Stomach (tissue), 9 donors: ENCODE data around the gene OSBPL2. TPM values are rescaled to one million over a fixed set of nuclear protein-coding genes. Genes with fewer than 3 reads are reported as not detected.

Source experiments
- DNase-seq, 2 donors: peaks; one replicate each; pipeline versions ENCODE4 v3.0.0 to v3.0.0-alpha.2; 2013 to 2019
- H3K27ac ChIP-seq, 5 donors: fragments of 200-600 bp in 4 of 5; sonication (generic) in 4 of 5; one replicate each; pipeline ENCODE4 v1.5.1; 2013 to 2019; ENCODE audit warnings: mild to moderate bottlenecking in 1 of 5, moderate library complexity in 1 of 5
- H3K27me3 ChIP-seq, 3 donors: fragments of 200-600 bp; sonication (generic); one replicate each; pipeline ENCODE4 v1.5.1; 2017 to 2019; ENCODE audit warnings: mixed run types in 1 of 3
- H3K36me3 ChIP-seq, 4 donors: fragments of 200-600 bp; sonication (generic); 1 replicate in 3 of 4; 2 replicates in 1 of 4; pipeline ENCODE4 v1.5.1; 2016 to 2019
- H3K4me1 ChIP-seq, 4 donors: fragments of 200-600 bp; sonication (generic); one replicate each; pipeline ENCODE4 v1.5.1; 2016 to 2019
- H3K4me3 ChIP-seq, 4 donors: fragments of 200-600 bp; sonication (generic) in 3 of 4; one replicate each; pipeline ENCODE4 v1.5.1; 2016 to 2019; ENCODE audit warnings: mild to moderate bottlenecking in 1 of 4
- H3K9me3 ChIP-seq, 4 donors: fragments of 200-600 bp; sonication (generic); one replicate each; pipeline ENCODE4 v1.5.1; 2016 to 2019
- EP300 ChIP-seq: sonication (generic); formaldehyde crosslinking; IDR thresholded peaks from one replicate; pipeline ENCODE4 v1.6.1; 2017; ENCODE audit warnings: antibody characterized with exemption
- POLR2A ChIP-seq, 4 donors: fragments of 450-650 bp; IDR thresholded peaks; one replicate each; pipeline ENCODE4 v1.6.1; 2016; ENCODE audit warnings: antibody characterized with exemption in 4 of 4, control low read depth in 2 of 4, mild to moderate bottlenecking in 1 of 4, moderate library complexity in 1 of 4
- POLR2AphosphoS5 ChIP-seq, 3 donors: sonication (generic); formaldehyde crosslinking; IDR thresholded peaks; one replicate each; pipeline ENCODE4 v1.6.1; 2016; ENCODE audit warnings: antibody characterized with exemption in 3 of 3
- WGBS, 5 donors: extraction: QIAGEN DNeasy Blood & Tissue Kit in 3 of 5; methylation state at CpG; one replicate each; pipeline versions ENCODE4 v1.1.5 to v1.1.7; 2013 to 2018; 5-methylcytosine and 5-hydroxymethylcytosine counted together
- intact Hi-C: fragments of 100-400 bp; cut with DNase I; formaldehyde crosslinking; loops from one replicate; pipeline ENCODE4 v1.15.1; 2023; ENCODE audit warnings: low total_unique reads
- polyA plus RNA-seq, 3 donors: library from polyadenylated mRNA; stranded (reverse); fragments of 200-250 nt; gene quantifications; one replicate each; pipeline ENCODE4 v1.2.3, GENCODE V29; 2013
- total RNA-seq, 5 donors: library from RNA; depleted of rRNA; stranded (reverse); fragments of >200 nt; gene quantifications; one replicate each; pipeline versions ENCODE4 v1.1.0 to v1.2.3, GENCODE V29; 2014 to 2016
- TF ChIP-seq, protein P1 (sequence below), 7 experiments: fragments of 450-650 bp in 4 of 7; fragments of 200-600 bp in 3 of 7; sonication (generic) in 3 of 7; IDR thresholded peaks; one replicate each; pipeline ENCODE4 v1.5.1; 2016 to 2019; ENCODE audit warnings: antibody characterized with exemption in 7 of 7, control low read depth in 2 of 7, mild to moderate bottlenecking in 1 of 7
- donor health status: healthy with polysubstance abuse.
- donor health status: Bipolar disorder and iron deficiency.
- donor health status: healthy.

Gene OSBPL2
- total and polyA plus RNA-seq, 8 donors: 15.1 to 83.4 (median 36.7) TPM

DNA sequence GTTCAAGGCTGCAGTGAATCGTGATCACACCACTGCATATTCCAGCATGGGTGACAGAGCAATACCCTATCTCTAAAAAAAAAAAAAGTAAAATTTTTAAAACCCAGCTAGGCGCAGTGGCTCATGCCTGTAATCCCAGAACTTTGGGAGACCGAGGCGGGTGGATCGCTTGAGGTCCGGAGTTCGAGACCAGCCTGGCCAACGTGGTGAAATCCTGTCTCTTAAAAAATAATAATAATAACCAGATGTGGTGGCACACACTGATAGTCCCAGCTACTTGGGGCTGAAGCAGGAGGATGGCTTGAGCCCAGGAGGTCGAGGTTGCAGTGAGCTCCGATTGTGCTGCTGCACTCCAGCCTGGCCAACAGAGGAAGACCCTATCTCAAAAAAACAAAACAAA is 42.0 kb upstream of the OSBPL2 start:
- no peak overlapping the region for H3K27ac ChIP-seq
- no peaks in the 10 kb centered on the region for H3K9me3 ChIP-seq
- no peak for DNase-seq
- intact Hi-C loops: no loop called here
- TF ChIP-seq, protein P1, sequence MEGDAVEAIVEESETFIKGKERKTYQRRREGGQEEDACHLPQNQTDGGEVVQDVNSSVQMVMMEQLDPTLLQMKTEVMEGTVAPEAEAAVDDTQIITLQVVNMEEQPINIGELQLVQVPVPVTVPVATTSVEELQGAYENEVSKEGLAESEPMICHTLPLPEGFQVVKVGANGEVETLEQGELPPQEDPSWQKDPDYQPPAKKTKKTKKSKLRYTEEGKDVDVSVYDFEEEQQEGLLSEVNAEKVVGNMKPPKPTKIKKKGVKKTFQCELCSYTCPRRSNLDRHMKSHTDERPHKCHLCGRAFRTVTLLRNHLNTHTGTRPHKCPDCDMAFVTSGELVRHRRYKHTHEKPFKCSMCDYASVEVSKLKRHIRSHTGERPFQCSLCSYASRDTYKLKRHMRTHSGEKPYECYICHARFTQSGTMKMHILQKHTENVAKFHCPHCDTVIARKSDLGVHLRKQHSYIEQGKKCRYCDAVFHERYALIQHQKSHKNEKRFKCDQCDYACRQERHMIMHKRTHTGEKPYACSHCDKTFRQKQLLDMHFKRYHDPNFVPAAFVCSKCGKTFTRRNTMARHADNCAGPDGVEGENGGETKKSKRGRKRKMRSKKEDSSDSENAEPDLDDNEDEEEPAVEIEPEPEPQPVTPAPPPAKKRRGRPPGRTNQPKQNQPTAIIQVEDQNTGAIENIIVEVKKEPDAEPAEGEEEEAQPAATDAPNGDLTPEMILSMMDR (IDR thresholded peaks at IDR 0.05): no peak
- no peak overlapping the region for H3K4me3 ChIP-seq
- no peaks in the 10 kb centered on the region for H3K27me3 ChIP-seq
- H3K36me3 ChIP-seq: peaks cover 44 to 99% (median 94%) of the 10 kb centered on the region in 4 donors
- no peaks in the 10 kb centered on the region for H3K4me1 ChIP-seq
- WGBS, 5 donors: 95 to 99% (median 97%) methylated on average over 10 of the region's 10 CpGs

DNA sequence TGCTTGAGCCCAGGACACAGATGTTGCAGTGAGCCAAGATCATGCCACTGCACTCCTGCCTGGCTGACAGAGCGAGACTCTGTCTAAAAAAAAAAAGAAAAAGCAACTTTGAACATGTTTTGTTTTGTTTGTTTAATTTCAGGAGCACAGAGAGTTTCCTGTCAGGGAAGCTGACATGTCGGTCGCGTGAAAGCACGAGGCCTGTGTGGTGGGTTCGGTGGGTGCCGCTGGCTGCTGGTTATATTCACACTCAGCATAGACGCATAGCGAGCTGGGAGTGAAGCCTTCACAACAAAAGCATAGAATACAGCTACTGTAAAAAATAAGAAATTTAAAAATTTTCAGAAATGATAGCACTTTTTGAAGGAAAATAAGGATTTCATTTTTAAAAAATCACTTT is 41.0 kb upstream of the OSBPL2 start:
- Histone ChIP-seq H3K27ac (no peak overlapping the region), H3K4me1 (no peaks in the 10 kb centered on the region), H3K27me3 (no peaks in the 10 kb centered on the region), H3K4me3 (no peak overlapping the region), H3K36me3 (peaks cover 50 to 99% (median 95%) of the 10 kb centered on the region in 4 donors), H3K9me3 (no peaks in the 10 kb centered on the region)
- whole genome bisulfite sequencing, 5 donors: 86 to 98% (median 94%) methylated on average over 9 of the region's 9 CpGs
- intact Hi-C loops: no loop called here
- no peak for DNase-seq
- no peak for TF ChIP-seq POLR2A (IDR thresholded peaks at IDR 0.05)
- TF ChIP-seq, protein P1 (IDR thresholded peaks at IDR 0.05): no peak
- no peak for TF ChIP-seq EP300
- TF ChIP-seq POLR2AphosphoS5 (IDR thresholded peaks at IDR 0.05): no peak

DNA sequence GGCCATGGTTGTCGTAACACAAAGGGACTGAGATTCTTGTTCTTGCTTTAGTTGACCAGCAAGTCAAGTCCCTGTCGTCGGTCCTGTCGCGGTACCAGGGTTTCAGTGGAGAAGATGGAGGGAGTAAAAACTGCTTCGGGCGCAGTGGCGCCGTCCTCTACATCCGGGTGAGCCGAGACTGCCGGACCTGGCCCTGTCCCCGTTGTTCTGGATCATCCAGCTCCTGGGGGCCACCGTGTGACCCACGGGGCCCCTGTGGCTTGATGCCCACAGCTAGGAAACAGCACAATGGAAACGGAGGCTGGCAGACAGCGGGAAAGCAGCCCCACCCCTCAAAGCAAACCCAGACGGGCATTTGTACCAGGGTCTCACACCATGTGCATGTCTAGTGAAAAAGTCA is 40.5 kb upstream of the OSBPL2 start:
- 92 to 96% (median 95%) methylated on average over 18 of the region's 18 CpGs for WGBS, 5 donors
- H3K9me3 ChIP-seq: no peaks in the 10 kb centered on the region
- H3K27me3 ChIP-seq: no peaks in the 10 kb centered on the region
- intact Hi-C loops: no loop called here
- H3K4me3 ChIP-seq: no peak overlapping the region
- no peak overlapping the region for H3K27ac ChIP-seq
- TF ChIP-seq EP300 (no peak), POLR2A (IDR thresholded peaks at IDR 0.05) (no peak), POLR2AphosphoS5 (IDR thresholded peaks at IDR 0.05) (no peak)
- TF ChIP-seq, protein P1 (IDR thresholded peaks at IDR 0.05): no peak
- peaks cover 50 to 99% (median 97%) of the 10 kb centered on the region in 4 donors for H3K36me3 ChIP-seq
- H3K4me1 ChIP-seq: no peaks in the 10 kb centered on the region
- DNase-seq: no peak

GRCh38 chr20:62198496-62198895 is 39.8 kb upstream of the OSBPL2 start:
- Histone ChIP-seq H3K27ac (no peak overlapping the region), H3K27me3 (no peaks in the 10 kb centered on the region), H3K4me1 (no peaks in the 10 kb centered on the region), H3K4me3 (no peak overlapping the region), H3K36me3 (peaks cover 46 to 100% (median 99%) of the 10 kb centered on the region in 4 donors), H3K9me3 (no peaks in the 10 kb centered on the region)
- TF ChIP-seq POLR2AphosphoS5 (IDR thresholded peaks at IDR 0.05) (no peak), POLR2A (IDR thresholded peaks at IDR 0.05) (no peak), EP300 (no peak)
- TF ChIP-seq, protein P1 (IDR thresholded peaks at IDR 0.05): no peak
- intact Hi-C loops: no loop called here
- WGBS, 5 donors: 94 to 97% (median 95%) methylated on average over 17 of the region's 17 CpGs
- DNase-seq: no peak
